B cell (primary cell): ENCODE data around the gene NFATC1. TPM values are rescaled to one million over a fixed set of nuclear protein-coding genes. Genes with fewer than 3 reads are reported as not detected.
A peak's percentile ranks its signal among the peaks of the same experiment; 100 is the strongest.

Experiments
- ATAC-seq: fragments of 200-7000 bp; cut with Tn5 transposase; one replicate; pipeline ENCODE4 v1.10.0; 2021; ENCODE audit warnings: low read depth, mild to moderate bottlenecking, moderate number of reproducible peaks, moderate library complexity
- CTCF ChIA-PET: fragments of 350-600 bp; sonication (Branson Sonifier 250); formaldehyde crosslinking; loops from one replicate; lab custom pipeline; 2021; ENCODE audit warnings: antibody characterized with exemption, inconsistent platforms; lab: Charles Lee
- POLR2A ChIA-PET: fragments of 350-600 bp; sonication (Branson Sonifier 250); formaldehyde crosslinking; loops from one replicate; lab custom pipeline; 2021; ENCODE audit warnings: antibody characterized with exemption; lab: Charles Lee
- DNase-seq: peaks from one replicate; pipeline ENCODE4 v3.0.0; 2013
- H2AFZ ChIP-seq: 2 replicates; pipeline ENCODE4 v1.6.1; 2012; ENCODE audit warnings: mild to moderate bottlenecking, low read depth, low read length; ENCODE audit not compliant: insufficient read depth, poor library complexity, severe bottlenecking
- H3K27ac ChIP-seq, 2 donors: 1 replicate in 1 of 2; 2 replicates in 1 of 2; pipeline ENCODE4 v1.5.1; 2012 to 2013; ENCODE audit warnings: low read length in 2 of 2, mild to moderate bottlenecking in 2 of 2, moderate library complexity in 1 of 2
- H3K27me3 ChIP-seq, 4 experiments: fragments of 200-600 bp in 1 of 4; sonication (generic) in 1 of 4; replicated peaks in 1 of 4; 1 replicate in 2 of 4; 2 replicates in 2 of 4; pipeline versions ENCODE4 v1.6.1 to v1.7.0; 2013 to 2016; ENCODE audit warnings: low read length in 3 of 4, mild to moderate bottlenecking in 2 of 4, mixed read lengths in 1 of 4, moderate library complexity in 1 of 4; ENCODE audit not compliant: insufficient read depth in 4 of 4, control insufficient read depth in 3 of 4; ENCODE audit errors: control extremely low read depth in 1 of 4
- H3K36me3 ChIP-seq, 2 experiments: replicated peaks in 1 of 2; 1 replicate in 1 of 2; 2 replicates in 1 of 2; pipeline versions ENCODE4 v1.6.1 to v1.7.1; 2013; ENCODE audit warnings: low read length in 1 of 2; ENCODE audit not compliant: insufficient read depth in 2 of 2, control insufficient read depth in 1 of 2; ENCODE audit errors: control extremely low read depth in 1 of 2, extremely low read depth in 1 of 2
- H3K4me1 ChIP-seq, 2 donors: fragments of 200-600 bp in 1 of 2; sonication (generic) in 1 of 2; 1 replicate in 1 of 2; 2 replicates in 1 of 2; pipeline versions ENCODE4 v1.5.1 to v1.6.1; 2013 to 2017; ENCODE audit warnings: low read length in 2 of 2; ENCODE audit not compliant: control insufficient read depth in 2 of 2, insufficient read depth in 2 of 2
- H3K4me2 ChIP-seq: replicated peaks from 2 replicates; pipeline ENCODE3; 2012; ENCODE audit warnings: mild to moderate bottlenecking, low read depth, low read length; ENCODE audit not compliant: poor library complexity, severe bottlenecking
- H3K4me3 ChIP-seq, 5 experiments: fragments of 200-600 bp in 1 of 5; sonication (generic) in 1 of 5; 1 replicate in 3 of 5; 2 replicates in 2 of 5; pipeline versions ENCODE4 v1.5.1 to v1.7.0; 2011 to 2016; ENCODE audit warnings: low read length in 4 of 5, mild to moderate bottlenecking in 4 of 5, low read depth in 2 of 5, control low read depth in 1 of 5, moderate library complexity in 1 of 5; ENCODE audit not compliant: insufficient read depth in 1 of 5; ENCODE audit errors: control extremely low read depth in 1 of 5, extremely low read depth in 1 of 5
- H3K79me2 ChIP-seq: fragments of 200-600 bp; sonication (generic); one replicate; pipeline ENCODE4 v1.6.0; 2016; ENCODE audit warnings: low read length; ENCODE audit not compliant: control insufficient read depth, insufficient read depth
- H3K9ac ChIP-seq: fragments of 200-600 bp; sonication (generic); 2 replicates; pipeline ENCODE4 v1.6.1; 2017; ENCODE audit warnings: mild to moderate bottlenecking, low read length, moderate library complexity
- H3K9me3 ChIP-seq, 3 donors: one replicate each; pipeline versions ENCODE4 v1.6.1 to v1.7.1; 2013; ENCODE audit warnings: low read length in 2 of 3; ENCODE audit not compliant: control insufficient read depth in 2 of 3, insufficient read depth in 1 of 3; ENCODE audit errors: control extremely low read depth in 1 of 3
- H4K20me1 ChIP-seq: 2 replicates; pipeline ENCODE4 v1.6.0; 2012; ENCODE audit warnings: mild to moderate bottlenecking, low read length; ENCODE audit not compliant: insufficient read depth, control insufficient read depth, poor library complexity, severe bottlenecking
- H3K27ac Mint-ChIP-seq: one replicate; pipeline ENCODE4 v1.8.0; 2021; ENCODE audit warnings: mixed read lengths
- H3K27me3 Mint-ChIP-seq: one replicate; pipeline ENCODE4 v1.8.0; 2021; ENCODE audit warnings: mixed read lengths
- H3K4me1 Mint-ChIP-seq: one replicate; pipeline ENCODE4 v1.8.0; 2021; ENCODE audit warnings: mixed read lengths
- H3K4me3 Mint-ChIP-seq: one replicate; pipeline ENCODE4 v1.8.0; 2021; ENCODE audit warnings: mixed read lengths
- H3K9me3 Mint-ChIP-seq: one replicate; pipeline ENCODE4 v1.8.0; 2022; ENCODE audit warnings: mixed read lengths; ENCODE audit not compliant: insufficient read depth
- CTCF ChIP-seq: fragments of 200-600 bp; IDR thresholded peaks from one replicate; pipeline ENCODE4 v1.8.0; 2022; ENCODE audit warnings: antibody characterized with exemption, mild to moderate bottlenecking
- EZH2 ChIP-seq: IDR thresholded peaks from 2 replicates; pipeline ENCODE4 v1.6.1; 2012; ENCODE audit warnings: borderline replicate concordance, low read depth, mild to moderate bottlenecking, moderate library complexity, low read length; ENCODE audit not compliant: insufficient read depth, poor library complexity, severe bottlenecking
- WGBS: methylation state at CpG from one replicate; pipeline ENCODE4 v1.1.5; 2013; ENCODE audit warnings: missing lambda C conversion rate; ENCODE audit not compliant: insufficient coverage; 5-methylcytosine and 5-hydroxymethylcytosine counted together
- intact Hi-C: fragments of 100-400 bp; cut with micrococcal nuclease; formaldehyde crosslinking; loops from one replicate; pipeline ENCODE4 v1.10.0; 2022
- polyA plus RNA-seq: library from polyadenylated mRNA; depleted of rRNA; stranded (reverse); fragments of >200 nt; gene quantifications from 2 replicates; pipeline ENCODE4 v1.2.3, GENCODE V29; 2012
- total RNA-seq, 2 donors: library from RNA; stranded (reverse); fragments of 120-200 nt in 1 of 2; gene quantifications; 1 replicate in 1 of 2; 2 replicates in 1 of 2; pipeline versions ENCODE4 v1.2.3 to v1.2.4, GENCODE V29; 2013 to 2022

The NFATC1 gene
- total and polyA plus RNA-seq, 2 donors (not counting 1 experiment from before 2014, with no cell fraction given) = 32.2 to 108 TPM

GRCh38 chr18:79393635-79394533, 1.8 kb upstream of the NFATC1 start:
- H3K4me3 Mint-ChIP-seq = peak overlapping the region; percentile 85
- peak overlapping the region; percentile 68 for H2AFZ ChIP-seq
- DNase-seq (peak; percentile 65), ATAC-seq (peak; percentile 18)
- peaks cover 0 to 3% (median 0%) of the 10 kb centered on the region in 4 experiments for H3K27me3 ChIP-seq
- ChIA-PET POLR2A (interaction anchor here (0.7 to 2.3 kb wide), 4 partner anchors 9 to 130 kb away, joined by 3 to 5 read pairs (median 4); no protein-coding TSS in a partner anchor), CTCF (interaction anchor here (1.0 to 5.7 kb wide), 6 partner anchors 11 to 136 kb away, joined by 3 to 55 read pairs (median 7); no protein-coding TSS in a partner anchor)
- intact Hi-C loops = loop anchor here (5.0 kb wide), 2 partner anchors 43 to 73 kb away; no protein-coding TSS in a partner anchor
- no peaks in the 10 kb centered on the region for H3K9me3 Mint-ChIP-seq
- H3K27ac ChIP-seq = peak overlapping the region; percentile 49 to 66
- no peaks in the 10 kb centered on the region for H3K36me3 ChIP-seq
- no peaks in the 10 kb centered on the region for H3K27me3 Mint-ChIP-seq
- peak overlapping the region in 4 of 5 experiments; percentile 42 to 78 (median 60) for H3K4me3 ChIP-seq
- H3K79me2 ChIP-seq = peaks cover 25% of the 10 kb centered on the region
- H3K9ac ChIP-seq = peak overlapping the region; percentile 69
- peak overlapping the region; percentile 74 for H3K27ac Mint-ChIP-seq
- under 1% methylated on average over 65 of the region's 83 CpGs for WGBS
- H3K4me1 ChIP-seq = peaks cover 38 to 45% of the 10 kb centered on the region in 2 donors
- peak overlapping the region; percentile 99 for H3K4me2 ChIP-seq
- H3K9me3 ChIP-seq = no peaks in the 10 kb centered on the region
- H3K4me1 Mint-ChIP-seq = peaks cover 36% of the 10 kb centered on the region
- H4K20me1 ChIP-seq = peaks cover 16% of the 10 kb centered on the region
- TF ChIP-seq EZH2 (no peak), CTCF (no peak)
